Peyer's patch (tissue), 4 donors: ENCODE measurements around the gene GAA. TPM values are rescaled to one million over a fixed set of nuclear protein-coding genes. Genes with fewer than 3 reads are reported as not detected.

Experiments used
- DNase-seq, 3 donors: peaks; one replicate each; pipeline ENCODE4 v3.0.0-alpha.2; 2017 to 2019
- H3K27ac ChIP-seq, 4 donors: fragments of 200-600 bp; sonication (generic); one replicate each; pipeline ENCODE4 v1.5.1; 2016 to 2019
- H3K27me3 ChIP-seq, 2 donors: fragments of 200-600 bp; sonication (generic); one replicate each; pipeline ENCODE4 v1.5.1; 2019
- H3K36me3 ChIP-seq, 3 donors: fragments of 200-600 bp; sonication (generic); one replicate each; pipeline ENCODE4 v1.5.1; 2016 to 2019
- H3K4me1 ChIP-seq, 4 donors: fragments of 200-600 bp; sonication (generic); one replicate each; pipeline ENCODE4 v1.5.1; 2016 to 2019
- H3K4me3 ChIP-seq, 4 donors: fragments of 200-600 bp; sonication (generic); 1 replicate in 3 of 4; 2 replicates in 1 of 4; pipeline ENCODE4 v1.5.1; 2016 to 2019; ENCODE audit warnings: mild to moderate bottlenecking in 1 of 4
- H3K9me3 ChIP-seq, 4 donors: fragments of 200-600 bp; sonication (generic); one replicate each; pipeline ENCODE4 v1.5.1; 2016 to 2019; ENCODE audit warnings: mild to moderate bottlenecking in 1 of 4
- CTCF ChIP-seq, 6 experiments: fragments of 450-650 bp in 4 of 6; fragments of 200-600 bp in 2 of 6; sonication (generic) in 1 of 6; IDR thresholded peaks; one replicate each; pipeline ENCODE4 v1.5.1; 2017 to 2019; ENCODE audit warnings: antibody characterized with exemption in 6 of 6, mild to moderate bottlenecking in 3 of 6, moderate library complexity in 1 of 6
- POLR2A ChIP-seq, 2 donors: fragments of 450-650 bp; IDR thresholded peaks; one replicate each; pipeline ENCODE4 v1.5.1; 2017; ENCODE audit warnings: antibody characterized with exemption in 2 of 2, mild to moderate bottlenecking in 2 of 2, moderate library complexity in 2 of 2
- total RNA-seq, 4 donors: library from RNA; depleted of rRNA; stranded (reverse); fragments of >200 nt; gene quantifications; one replicate each; pipeline ENCODE4 v1.1.0, GENCODE V29; 2016

The GAA gene
- total RNA-seq, 4 donors from 2014 or later = 33.8 to 88.1 (median 42.3) TPM

- no peak overlapping the region for H3K27ac ChIP-seq
- DNase-seq = no peak
- no peak for TF ChIP-seq CTCF (IDR thresholded peaks at IDR 0.05)
- no peak for TF ChIP-seq POLR2A (IDR thresholded peaks at IDR 0.05)
Measured at GRCh38 chr17:80061421-80061820, 40.0 kb upstream of the GAA start.

DNA sequence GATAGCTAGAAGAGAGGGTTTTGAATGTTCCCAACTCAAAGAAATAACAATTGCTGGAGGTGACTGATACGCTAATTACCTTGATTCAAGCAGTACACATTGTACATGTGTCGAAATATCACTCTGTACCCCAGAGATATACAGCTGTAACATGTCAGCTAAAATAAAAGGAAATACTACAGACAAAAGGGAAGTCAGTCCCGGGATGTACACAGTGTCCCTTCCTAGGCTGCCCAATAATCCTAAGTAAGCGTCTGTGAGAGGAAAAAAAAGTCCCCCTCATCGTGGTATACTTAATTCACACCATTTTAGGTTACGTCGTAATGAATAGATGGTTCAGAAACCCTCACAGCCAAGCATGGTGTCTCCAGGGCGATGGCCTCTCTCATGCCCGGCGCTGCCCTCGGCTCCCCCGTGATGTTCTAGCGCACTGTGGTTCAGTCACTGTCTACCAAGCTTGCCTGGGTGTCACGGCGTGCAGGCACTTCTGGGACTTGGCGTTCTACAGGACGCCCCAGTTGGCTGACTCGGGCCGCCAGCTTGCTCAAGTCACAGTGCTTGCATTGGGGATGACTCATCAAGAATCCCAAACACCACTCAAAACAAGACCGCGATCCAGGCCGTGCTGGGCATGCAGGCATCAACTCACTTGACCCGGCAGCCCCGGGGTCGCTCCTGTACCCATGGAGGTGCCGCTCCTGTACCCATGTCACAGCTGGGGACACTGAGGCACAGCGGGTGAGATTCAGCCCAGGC lies 37.4 kb upstream of the GAA start:
- no peaks in the 10 kb centered on the region for H3K36me3 ChIP-seq
- H3K27ac ChIP-seq = peak overlapping the region; percentile 43 to 77 (median 62)
- H3K9me3 ChIP-seq = no peaks in the 10 kb centered on the region
- TF ChIP-seq CTCF (IDR thresholded peaks at IDR 0.05) = no peak
- TF ChIP-seq POLR2A (IDR thresholded peaks at IDR 0.05) = no peak
- peak; percentile 26 to 78 (median 54) for DNase-seq
- no peaks in the 10 kb centered on the region for H3K27me3 ChIP-seq
- H3K4me1 ChIP-seq = peaks cover 0 to 19% (median 0%) of the 10 kb centered on the region in 4 donors
- no peak overlapping the region for H3K4me3 ChIP-seq

More at GRCh38 chr17:80061421-80061820, 40.0 kb upstream of the GAA start:
- no peaks in the 10 kb centered on the region for H3K27me3 ChIP-seq
- no peaks in the 10 kb centered on the region for H3K36me3 ChIP-seq
- H3K9me3 ChIP-seq = no peaks in the 10 kb centered on the region
- no peak overlapping the region for H3K4me3 ChIP-seq
- peaks cover 0 to 14% (median 0%) of the 10 kb centered on the region in 4 donors for H3K4me1 ChIP-seq

GRCh38 chr17:80064696-80065095 lies 36.7 kb upstream of the GAA start:
- H3K4me3 ChIP-seq = no peak overlapping the region
- peaks cover 0 to 19% (median 0%) of the 10 kb centered on the region in 4 donors for H3K4me1 ChIP-seq
- no peaks in the 10 kb centered on the region for H3K36me3 ChIP-seq
- TF ChIP-seq CTCF (IDR thresholded peaks at IDR 0.05) = no peak
- no peak for TF ChIP-seq POLR2A (IDR thresholded peaks at IDR 0.05)
- DNase-seq = no peak
- no peaks in the 10 kb centered on the region for H3K27me3 ChIP-seq
- H3K27ac ChIP-seq = peak overlapping the region; percentile 8 to 77 (median 56)
- no peaks in the 10 kb centered on the region for H3K9me3 ChIP-seq

DNA sequence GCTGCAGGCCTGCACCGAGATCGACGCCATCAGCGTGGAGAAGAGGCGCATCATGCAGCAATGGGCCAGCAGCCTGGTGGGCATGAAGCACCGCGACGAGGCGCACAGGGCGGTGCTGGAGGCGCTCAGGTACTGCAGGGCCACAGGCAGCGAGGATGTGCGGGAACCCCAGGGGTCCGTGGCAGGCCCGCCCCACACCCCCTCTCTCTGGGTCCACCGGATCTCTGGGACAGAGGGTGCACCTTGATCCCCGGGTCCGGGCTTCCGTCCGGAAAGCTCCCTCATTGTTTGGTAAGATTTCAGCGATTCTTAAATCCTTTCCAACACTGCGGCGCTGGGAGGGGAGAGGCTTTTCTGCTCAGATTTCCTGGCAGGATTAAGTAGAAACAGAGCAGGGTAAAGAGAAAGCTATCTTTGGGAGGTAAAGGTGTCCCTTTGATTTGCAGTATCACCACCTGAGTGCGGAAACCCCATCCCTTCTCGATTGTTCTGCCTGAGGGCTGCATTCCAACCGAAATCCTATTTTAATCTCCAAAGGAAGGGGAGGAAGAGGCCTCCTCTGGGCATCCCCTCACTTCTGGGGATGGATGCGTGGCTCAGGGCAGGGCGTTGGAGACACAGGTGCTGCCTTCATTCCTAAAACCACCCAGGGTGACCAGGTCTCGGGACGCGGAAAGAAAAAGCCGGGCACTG lies 35.8 kb upstream of the GAA start:
- H3K9me3 ChIP-seq = no peaks in the 10 kb centered on the region
- H3K36me3 ChIP-seq = no peaks in the 10 kb centered on the region
- no peaks in the 10 kb centered on the region for H3K27me3 ChIP-seq
- TF ChIP-seq POLR2A (IDR thresholded peaks at IDR 0.05) = no peak
- TF ChIP-seq CTCF (IDR thresholded peaks at IDR 0.05) = no peak
- peaks cover 0 to 19% (median 0%) of the 10 kb centered on the region in 4 donors for H3K4me1 ChIP-seq
- no peak overlapping the region for H3K4me3 ChIP-seq
- no peak overlapping the region for H3K27ac ChIP-seq
- DNase-seq = no peak

GRCh38 chr17:80067393-80067986 lies 33.9 kb upstream of the GAA start:
- no peak overlapping the region for H3K27ac ChIP-seq
- peaks cover 0 to 19% (median 0%) of the 10 kb centered on the region in 4 donors for H3K4me1 ChIP-seq
- no peak overlapping the region for H3K4me3 ChIP-seq

More at GRCh38 chr17:80067393-80067986, 33.9 kb upstream of the GAA start:
- H3K27me3 ChIP-seq = no peaks in the 10 kb centered on the region
- no peaks in the 10 kb centered on the region for H3K9me3 ChIP-seq
- no peaks in the 10 kb centered on the region for H3K36me3 ChIP-seq
- TF ChIP-seq CTCF (IDR thresholded peaks at IDR 0.05) (no peak), POLR2A (IDR thresholded peaks at IDR 0.05) (no peak)
- no peak for DNase-seq
